Endometrial microvascular endothelial cells (primary cell): ENCODE results near the gene SEC11C. TPM values are rescaled to one million over a fixed set of nuclear protein-coding genes. Genes with fewer than 3 reads are reported as not detected.
"Not testable (repeated sequence)": the region's sequence is repeated elsewhere in the genome, so short reads cannot be mapped to it uniquely, and the experiment has no call there.

Experiments
- in situ Hi-C: cut with HindIII; loops from 2 replicates; pipeline ENCODE4 v1.10.0; 2017; ENCODE audit warnings: low sequenced_read_pairs, low pct_unique_long_range_greater_than_20kb; ENCODE audit errors: inconsistent ontology term
- total RNA-seq: library from RNA; depleted of rRNA; stranded (reverse); fragments of >200 nt; gene quantifications from one replicate; pipeline ENCODE4 v1.2.3, GENCODE V29; 2015; ENCODE audit errors: inconsistent ontology term

The SEC11C gene
- total RNA-seq, 1 donor from 2014 or later, result 22.2 TPM

DNA sequence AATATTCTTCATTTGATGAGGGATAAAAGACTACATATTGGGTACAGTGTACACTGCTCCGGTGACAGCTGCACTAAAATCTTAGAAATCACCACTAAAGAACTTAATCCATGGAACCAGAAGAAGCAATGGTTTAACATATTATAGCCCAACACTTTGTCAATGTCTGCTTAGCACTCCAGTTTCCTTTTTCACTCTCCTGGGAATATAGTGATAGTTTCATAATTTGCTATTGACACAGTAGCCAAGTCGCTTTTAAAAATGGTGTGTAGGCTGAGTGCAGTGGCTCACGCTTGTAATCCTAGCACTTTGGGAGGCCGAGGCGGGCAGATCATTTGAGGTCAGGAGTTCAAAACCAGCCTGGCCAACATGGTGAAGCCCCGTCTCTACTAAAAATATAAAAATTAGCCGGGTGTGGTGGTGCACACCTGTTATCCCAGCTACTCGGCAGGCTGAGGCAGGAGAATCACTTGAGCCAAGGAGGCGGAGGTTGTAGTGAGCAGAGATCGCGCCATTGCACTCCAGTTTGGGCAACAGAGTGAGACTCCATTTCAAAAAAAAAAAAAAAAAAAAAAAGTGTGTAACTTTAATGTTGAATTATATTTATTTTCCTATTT, 3.2 kb downstream of the SEC11C start:
- in situ Hi-C loops, result not testable (repeated sequence)

DNA sequence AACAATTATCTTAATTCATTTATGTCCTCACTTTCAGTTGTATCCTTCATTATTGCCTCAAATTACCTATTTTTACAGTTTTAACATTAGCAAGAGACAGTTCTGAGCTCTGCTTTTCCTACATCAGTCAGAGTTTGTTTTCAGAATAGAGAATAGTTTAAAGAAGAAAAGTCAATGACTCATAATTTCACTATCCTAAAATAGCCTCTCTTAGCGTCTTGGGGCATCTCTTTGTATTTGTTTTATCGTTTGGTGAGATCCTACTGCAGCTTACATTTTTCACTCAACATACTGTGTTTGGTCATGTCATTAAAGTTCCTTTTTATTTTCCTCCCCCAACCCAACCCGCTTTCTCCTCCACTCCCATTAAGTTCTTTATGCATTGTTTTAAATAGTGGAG, 3.8 kb downstream of the SEC11C start:
- in situ Hi-C loops, result no loop called here

DNA sequence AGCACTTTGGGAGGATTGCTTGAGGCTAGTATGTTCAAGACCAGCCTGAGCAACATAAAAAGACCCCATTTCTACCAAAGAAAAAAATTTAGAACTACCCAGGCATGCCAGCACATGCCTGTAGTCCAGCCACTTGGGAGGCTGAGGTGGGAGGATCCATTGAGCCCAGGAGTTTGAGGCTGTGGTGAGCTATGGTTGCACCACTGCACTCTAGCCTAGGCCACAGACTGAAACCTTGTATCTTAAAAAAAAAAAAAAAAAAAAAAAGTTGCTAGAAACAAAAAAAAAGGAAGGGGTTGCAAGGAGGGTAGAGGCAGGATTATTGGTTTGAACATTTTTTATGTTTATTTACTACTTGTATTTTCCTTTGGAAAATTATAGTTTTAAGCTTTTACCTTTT, 4.8 kb downstream of the SEC11C start:
- in situ Hi-C loops, result no loop called here

DNA sequence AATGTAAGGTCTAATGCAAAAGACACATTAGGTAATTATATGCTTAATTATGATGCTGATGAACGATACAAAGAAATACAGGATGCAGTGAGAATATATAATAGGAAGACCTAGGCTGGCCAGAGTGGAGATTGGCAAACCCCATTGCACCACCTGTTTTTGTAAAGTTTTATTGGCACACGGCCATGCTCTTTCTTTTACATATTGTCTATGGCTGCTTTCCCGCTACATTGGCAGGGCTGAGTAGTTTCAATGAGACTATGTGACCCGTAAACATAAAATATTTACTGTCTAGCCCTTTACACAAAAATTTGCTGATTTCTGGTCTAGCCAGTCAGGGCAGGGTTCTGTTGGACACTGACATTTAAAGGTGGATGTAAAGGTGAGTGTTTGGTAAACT, 5.4 kb downstream of the SEC11C start:
- in situ Hi-C loops, result no loop called here

DNA sequence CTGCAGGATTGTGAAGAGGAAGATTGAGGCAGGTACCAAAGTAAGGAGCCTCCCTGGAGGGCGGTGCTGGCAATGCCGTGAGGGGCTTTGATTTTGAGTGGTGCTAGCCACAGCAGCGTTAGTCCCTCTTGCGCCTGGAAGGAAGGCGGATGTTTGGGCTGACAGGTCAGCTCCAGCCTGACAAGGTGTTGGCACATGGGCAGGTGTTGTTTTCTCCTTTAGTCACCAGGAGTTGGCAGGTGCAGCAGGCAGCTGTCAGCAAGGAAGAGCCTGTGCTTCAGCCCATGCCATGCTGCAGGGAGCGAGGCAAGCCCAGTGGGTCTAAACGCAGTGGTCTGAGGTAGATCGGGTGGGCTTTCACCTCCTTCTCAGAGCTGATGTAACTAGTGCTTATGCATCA, 8.5 kb downstream of the SEC11C start:
- in situ Hi-C loops, result no loop called here

DNA sequence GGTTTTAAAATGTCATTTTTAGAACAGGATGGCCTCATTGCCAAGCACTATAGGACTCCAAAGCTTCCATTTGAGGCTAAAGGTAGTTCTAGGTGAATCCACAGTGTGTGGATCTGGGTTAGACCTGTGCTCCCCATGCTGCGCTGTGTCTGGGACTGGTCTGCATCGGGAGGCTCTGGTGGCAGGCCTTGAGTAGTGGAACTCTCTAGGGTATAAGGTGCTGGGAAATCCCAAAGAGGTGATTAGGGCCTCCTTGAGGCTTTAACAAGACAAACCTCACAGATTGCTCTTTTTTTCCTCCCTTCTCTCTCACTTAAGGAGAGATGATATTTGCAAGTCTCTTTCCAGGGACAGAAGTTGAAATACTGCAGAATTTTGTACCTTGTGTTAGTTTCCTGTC, 9.3 kb downstream of the SEC11C start:
- in situ Hi-C loops, result no loop called here

DNA sequence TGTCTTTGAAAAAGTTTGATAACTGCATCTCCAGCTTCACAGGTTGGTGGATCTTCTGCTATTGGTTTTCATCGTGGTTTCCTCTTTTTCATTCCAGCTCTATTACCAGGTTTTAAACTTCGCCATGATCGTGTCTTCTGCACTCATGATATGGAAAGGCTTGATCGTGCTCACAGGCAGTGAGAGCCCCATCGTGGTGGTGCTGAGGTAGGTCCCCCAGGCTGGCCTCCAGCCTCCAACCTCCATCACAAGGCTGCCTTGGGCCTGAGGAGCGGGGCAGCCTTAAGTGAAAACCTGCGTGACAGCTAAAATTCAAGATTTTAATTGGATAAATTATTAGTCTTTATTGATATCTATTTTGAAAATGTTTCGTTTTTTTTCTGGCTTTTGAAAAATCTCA, 9.7 kb downstream of the SEC11C start:
- in situ Hi-C loops, result no loop called here

DNA sequence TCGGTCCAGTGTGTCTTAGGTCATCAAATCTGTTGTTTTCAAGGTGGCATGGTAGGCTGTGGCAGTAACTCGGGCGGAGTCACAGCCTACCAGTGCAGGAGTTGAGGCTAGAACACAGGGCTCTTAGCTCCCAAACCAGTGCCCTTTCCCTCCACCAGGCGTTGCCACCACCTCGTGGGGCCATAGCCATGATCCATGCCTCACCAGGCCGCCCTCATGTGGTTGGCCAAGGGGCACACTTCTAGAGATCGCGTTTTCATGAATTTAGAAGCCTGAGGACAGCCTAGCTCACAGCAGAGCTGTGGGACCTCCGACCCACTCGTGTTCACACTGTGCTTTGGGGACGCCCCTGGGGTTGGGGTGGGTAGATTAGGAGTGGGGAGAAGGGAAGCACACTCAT, 10.6 kb downstream of the SEC11C start:
- in situ Hi-C loops, result no loop called here

DNA sequence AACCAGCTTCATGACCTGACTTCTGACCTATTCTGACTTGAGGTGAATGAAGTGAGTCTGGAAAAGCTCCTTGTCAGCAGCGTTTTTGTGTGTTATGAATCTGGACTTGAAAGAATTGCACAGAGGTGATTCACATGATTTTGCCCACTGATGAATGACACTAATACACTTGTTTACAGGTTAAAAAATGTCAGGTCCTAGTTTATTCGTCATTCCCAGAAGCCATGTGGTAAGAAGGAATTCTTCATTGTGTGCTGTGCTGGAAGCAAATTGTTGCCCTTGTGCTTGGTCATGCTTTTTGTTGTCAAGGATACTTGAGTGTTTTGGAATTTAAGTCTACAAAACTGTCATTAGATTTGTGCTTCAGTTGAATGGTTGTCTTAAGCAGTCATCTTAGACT, 15.5 kb downstream of the SEC11C start:
- in situ Hi-C loops, result no loop called here

DNA sequence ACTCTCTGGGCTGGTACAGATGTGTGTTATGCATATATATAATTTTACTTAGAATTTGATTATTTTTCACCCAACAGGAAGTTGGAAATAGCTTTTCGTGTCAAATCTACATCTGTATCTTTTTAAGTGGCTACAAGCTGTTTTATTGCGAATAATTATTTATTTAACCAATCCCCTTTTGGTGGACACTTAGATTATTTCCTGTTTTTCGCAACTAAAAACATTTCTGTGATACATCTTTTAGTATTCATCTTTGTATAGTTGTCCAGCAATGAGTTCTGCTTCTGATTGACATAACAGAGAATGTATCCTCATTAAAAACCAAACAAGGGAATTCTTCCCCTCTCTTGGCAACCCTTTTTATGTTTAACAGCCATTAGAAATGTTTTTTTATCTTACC, 16.6 kb downstream of the SEC11C start:
- in situ Hi-C loops, result no loop called here

DNA sequence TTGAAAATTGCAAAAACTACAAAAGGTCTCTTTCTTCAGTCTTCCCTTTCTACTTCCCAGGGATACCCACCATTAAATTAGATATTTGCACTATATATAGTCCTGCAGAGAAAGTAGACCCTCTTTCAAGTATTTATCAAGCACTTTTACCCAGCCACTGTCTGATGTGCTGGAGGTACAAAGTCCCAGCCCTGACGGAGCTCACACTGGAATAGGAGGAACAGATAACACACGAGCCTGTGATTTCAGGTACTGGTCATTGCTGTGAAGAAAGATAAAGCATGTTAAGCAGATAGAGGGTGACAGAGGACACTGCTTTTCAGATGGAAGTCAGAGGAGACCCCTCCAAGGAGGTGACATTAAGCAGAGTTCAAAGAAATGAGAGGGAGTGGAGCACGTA, 19.6 kb downstream of the SEC11C start:
- in situ Hi-C loops, result no loop called here

DNA sequence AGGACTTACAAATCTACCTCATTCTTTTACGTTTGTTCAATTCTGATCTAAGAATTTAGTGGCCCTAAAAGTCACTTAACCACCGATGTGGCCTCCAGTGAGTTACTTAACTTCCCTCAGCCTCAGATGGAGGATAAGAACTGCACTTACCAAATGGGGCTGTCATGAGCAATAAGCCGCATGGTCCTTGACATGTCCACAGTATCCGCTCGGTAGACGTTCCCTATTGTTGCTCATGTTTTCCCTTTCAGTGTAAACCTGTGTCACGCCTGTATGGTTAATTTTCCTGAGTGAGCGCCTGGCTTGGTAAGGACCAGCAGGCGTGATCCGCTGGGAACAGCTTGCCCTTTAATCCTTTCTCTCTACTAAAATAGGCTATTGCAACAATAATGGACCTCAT, 20.3 kb downstream of the SEC11C start:
- in situ Hi-C loops, result no loop called here

DNA sequence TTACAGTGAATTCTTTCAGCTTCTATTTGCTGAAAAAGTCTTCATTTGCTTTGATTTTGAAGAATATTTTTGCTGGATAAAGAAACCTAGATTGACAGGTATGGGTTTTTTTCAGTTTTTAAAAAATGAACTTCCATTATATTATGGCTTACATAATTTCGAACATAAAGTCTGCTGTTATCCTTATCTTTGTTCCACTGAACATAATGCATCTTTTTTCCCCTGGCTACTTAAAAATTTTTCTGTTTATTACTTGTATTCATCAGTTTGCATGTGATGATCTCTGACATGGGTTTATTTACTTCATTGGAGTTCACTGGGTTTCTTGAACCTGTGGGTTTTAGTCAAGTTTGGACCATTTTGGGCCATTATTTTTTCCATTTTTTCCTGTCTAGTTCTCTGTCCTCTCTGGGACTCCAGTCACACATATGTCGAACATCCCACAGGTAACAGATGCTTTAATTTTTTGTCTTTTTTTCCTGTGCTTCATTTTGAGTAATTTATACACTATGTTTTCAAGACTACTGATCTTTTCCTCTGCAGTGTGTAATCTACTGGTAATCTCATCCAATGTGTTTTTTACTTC, 33.1 kb downstream of the SEC11C start:
- in situ Hi-C loops, result no loop called here

DNA sequence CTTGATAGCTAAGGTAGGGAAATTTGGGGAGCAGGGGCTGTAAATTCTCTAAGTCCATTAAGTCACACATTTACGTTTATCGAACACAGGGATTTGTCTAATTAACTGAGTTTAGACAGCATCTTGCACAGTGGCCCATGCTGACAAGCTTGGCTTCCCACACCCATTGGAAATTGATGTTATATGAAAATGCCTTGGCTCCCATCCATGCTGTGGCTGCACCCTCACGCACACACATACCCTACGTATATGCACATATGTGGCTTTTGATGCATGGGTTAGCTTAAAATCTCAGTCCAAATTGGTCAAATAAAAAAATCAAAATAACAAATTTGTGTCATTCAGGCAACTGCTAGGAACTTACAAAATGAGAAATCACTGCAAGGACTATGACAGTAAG, 37.8 kb downstream of the SEC11C start:
- in situ Hi-C loops, result no loop called here

DNA sequence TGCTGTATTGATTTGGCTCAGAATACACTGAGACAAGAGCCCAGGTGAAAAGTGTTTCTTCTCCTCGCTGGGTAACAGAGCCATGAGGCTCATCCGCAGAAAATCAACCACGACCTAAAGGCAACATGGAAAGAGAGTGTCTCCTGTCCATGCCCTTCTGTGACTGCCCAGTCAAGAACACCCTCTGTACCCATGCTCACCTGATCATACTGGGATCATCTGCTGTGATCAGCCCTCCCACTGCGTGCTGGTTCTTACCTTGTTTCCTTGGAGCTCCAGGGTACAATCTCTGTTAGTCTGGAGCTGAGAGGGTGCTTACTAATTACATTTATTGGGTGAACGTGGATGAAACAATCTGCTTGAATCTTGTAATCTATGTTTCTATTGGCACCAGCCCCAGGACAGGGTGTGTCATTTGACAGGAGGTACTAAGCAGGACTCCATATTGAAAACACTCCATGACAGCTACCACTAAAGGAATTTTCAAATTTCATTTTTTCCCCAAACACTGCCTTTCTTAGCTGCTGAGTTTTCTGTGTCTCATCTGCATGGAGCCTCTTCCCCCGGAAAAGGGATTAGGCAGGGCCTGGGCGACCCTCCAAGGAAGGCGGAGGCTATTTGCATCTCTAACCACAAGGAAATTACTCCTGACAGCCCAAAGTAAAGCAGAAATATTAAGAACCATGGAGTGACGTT, 40.6 kb downstream of the SEC11C start:
- in situ Hi-C loops, result no loop called here

DNA sequence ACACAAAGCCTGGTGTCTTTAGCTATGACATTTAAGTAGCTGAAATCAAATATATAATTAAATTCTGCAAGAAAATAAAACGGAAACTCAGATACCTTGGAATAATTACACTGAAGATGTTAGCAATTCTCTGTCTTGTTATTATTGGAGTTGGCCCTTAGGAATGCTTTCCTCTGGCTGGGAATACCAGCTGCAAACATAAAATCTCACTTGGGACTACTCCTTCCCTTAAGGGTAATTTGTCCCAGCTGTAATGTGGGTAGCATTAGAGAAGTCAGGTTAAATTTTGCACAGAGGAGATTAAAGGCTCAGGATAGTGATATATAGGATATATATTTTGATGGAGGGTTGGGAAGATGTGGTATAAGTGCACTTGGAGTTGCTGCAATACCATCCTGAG, 43.0 kb downstream of the SEC11C start:
- in situ Hi-C loops, result no loop called here

DNA sequence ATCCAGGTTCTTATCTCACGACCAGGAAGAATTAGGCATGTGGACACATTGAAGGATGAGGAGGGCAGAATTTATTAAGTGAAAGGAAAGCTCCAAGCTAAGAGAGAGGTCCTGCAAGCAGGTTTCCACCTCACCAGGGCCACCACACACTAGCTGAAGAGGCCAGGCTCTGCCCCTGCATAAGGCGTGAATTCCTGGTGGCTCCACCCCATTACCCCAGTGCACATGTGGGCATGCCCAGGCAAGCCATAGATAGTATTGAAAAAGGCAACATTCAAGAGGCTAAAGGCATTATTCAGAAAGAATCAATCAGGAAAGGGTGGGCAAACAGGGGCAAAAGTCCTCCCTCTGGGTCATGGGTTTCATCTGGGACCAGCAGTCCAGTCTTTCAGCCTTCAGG, 49.3 kb downstream of the SEC11C start:
- in situ Hi-C loops, result no loop called here

DNA sequence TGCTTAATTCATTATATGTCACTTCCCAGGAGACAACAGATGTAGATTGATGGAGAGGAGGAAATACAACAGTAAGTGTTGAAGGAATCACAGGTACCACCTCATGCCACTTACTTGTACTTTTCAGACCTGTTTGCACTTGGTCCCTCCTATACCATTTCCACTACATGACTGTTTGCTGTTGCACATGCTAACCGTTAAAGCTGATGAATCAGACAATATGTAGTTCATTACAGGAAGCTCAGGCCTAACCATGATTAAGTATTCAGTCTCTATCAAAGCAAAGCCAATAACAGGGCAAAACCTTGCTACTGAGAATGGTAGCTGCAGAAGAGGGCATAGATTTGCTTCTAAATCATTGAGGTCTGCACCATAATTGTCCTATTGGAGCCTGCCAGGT, 50.1 kb downstream of the SEC11C start:
- in situ Hi-C loops, result no loop called here

DNA sequence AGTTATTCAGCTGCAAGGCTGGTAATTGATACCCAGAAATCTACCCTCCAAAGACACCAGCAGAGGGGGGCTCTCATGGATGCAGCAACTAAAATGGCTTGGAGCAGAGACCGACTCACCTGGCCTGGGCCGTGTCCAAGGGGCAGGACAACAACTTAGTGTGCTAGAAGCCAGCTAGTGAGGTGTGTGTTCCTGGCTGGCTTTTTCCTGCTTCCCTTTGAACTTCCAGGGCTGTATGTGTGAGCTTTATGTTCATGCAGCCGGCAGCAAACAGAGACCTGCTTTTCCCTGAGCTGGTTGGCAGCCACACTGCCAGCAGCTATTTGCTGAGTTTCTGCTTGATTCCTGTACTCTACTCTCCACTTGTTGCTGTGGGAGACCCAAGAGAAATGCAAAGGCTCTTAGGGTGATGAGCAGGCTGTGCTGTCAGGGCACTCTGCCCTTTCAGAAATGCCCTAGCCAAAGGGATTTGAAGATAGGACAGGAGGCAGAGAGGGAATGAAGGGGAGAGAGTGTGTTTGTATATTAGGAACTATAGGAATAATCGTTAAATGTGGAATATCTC, 56.6 kb downstream of the SEC11C start:
- in situ Hi-C loops, result no loop called here

DNA sequence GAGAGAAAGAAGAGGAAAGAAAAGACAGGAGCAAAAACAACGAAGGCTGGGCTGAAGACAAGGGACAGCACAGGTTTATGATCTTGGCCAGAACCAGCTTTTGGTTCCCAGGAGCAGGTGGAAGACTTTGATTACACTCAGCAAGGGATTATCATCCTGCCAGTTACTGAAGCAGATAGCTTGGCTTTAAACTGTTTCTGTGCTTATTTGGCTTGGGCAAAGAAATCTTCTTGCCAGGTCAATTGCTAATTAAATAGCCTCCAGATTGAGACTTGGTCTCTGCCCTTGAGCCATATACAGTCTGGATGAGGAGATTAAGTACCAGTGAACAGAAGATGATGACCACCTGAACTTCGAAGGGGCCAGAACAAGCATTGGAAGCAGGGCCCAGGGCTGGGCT, 58.0 kb downstream of the SEC11C start:
- in situ Hi-C loops, result no loop called here
